GM19025 (cell line): Measurements from ENCODE around the gene FAM120C.

Experiments
- ATAC-seq: cut with Tn5 transposase; IDR thresholded peaks from one replicate; pipeline ENCODE4 v1.9.1; 2021; ENCODE audit warnings: mild to moderate bottlenecking, low read depth, moderate library complexity; ENCODE audit not compliant: unreplicated experiment

FAM120C gene

GRCh38 chrX:54166915-54167314 lies 16.1 kb downstream of the FAM120C start:
- ATAC-seq = no peak

GRCh38 chrX:54157561-54157960 lies 25.5 kb downstream of the FAM120C start:
- no peak for ATAC-seq

GRCh38 chrX:54134269-54134668 lies 48.8 kb downstream of the FAM120C start:
- ATAC-seq = no peak

GRCh38 chrX:54116391-54116790 lies 66.7 kb downstream of the FAM120C start:
- no peak for ATAC-seq

- ATAC-seq = no peak
Measured at GRCh38 chrX:54093571-54093970, 89.5 kb downstream of the FAM120C start.

- no peak for ATAC-seq
Measured at GRCh38 chrX:54093159-54093558, 89.9 kb downstream of the FAM120C start.

- ATAC-seq = no peak
Measured at GRCh38 chrX:54090880-54091279, 92.2 kb downstream of the FAM120C start.

GRCh38 chrX:54089191-54089590 lies 93.9 kb downstream of the FAM120C start:
- ATAC-seq = no peak

- ATAC-seq = no peak
Measured at GRCh38 chrX:54087661-54088060, 95.4 kb downstream of the FAM120C start.

GRCh38 chrX:54085666-54086065 lies 97.4 kb downstream of the FAM120C start:
- ATAC-seq = no peak

- no peak for ATAC-seq
Measured at GRCh38 chrX:54076903-54077302, 106.2 kb downstream of the FAM120C start.

GRCh38 chrX:54074826-54075225 lies 108.2 kb downstream of the FAM120C start:
- no peak for ATAC-seq

- ATAC-seq = no peak
Measured at GRCh38 chrX:54067766-54068165, 115.3 kb downstream of the FAM120C start.

- ATAC-seq = no peak
Measured at GRCh38 chrX:54066841-54067240, 116.2 kb downstream of the FAM120C start.

GRCh38 chrX:54064564-54064963 lies 118.5 kb downstream of the FAM120C start:
- no peak for ATAC-seq

GRCh38 chrX:54063361-54063760 lies 119.7 kb downstream of the FAM120C start:
- ATAC-seq = no peak

- ATAC-seq = no peak
Measured at GRCh38 chrX:54049801-54050200, 133.3 kb downstream of the FAM120C start.

- ATAC-seq = no peak
Measured at GRCh38 chrX:54048412-54048811, 134.6 kb downstream of the FAM120C start.

- no peak for ATAC-seq
Measured at GRCh38 chrX:54045563-54046228, 137.4 kb downstream of the FAM120C start.

- ATAC-seq = no peak
Measured at GRCh38 chrX:54044877-54045338, 138.1 kb downstream of the FAM120C start.

- peak; percentile 83 for ATAC-seq
Measured at GRCh38 chrX:54044126-54044876, 138.8 kb downstream of the FAM120C start, which contains the start of gene PHF8. PHF8 (minus strand) TSS chrX:54044473; CDS start chrX:54042728, 1,745 bp downstream.
